Testis (tissue), 3 donors: ENCODE results near the gene TSC22D3. TPM values are rescaled to one million over a fixed set of nuclear protein-coding genes. Genes with fewer than 3 reads are reported as not detected.

Experiments
- DNase-seq: peaks from one replicate; pipeline ENCODE4 v3.0.0-alpha.2; 2019
- H3K27ac ChIP-seq, 2 donors: fragments of 200-600 bp; sonication (generic); one replicate each; pipeline ENCODE4 v1.5.1; 2019
- H3K27me3 ChIP-seq: fragments of 200-600 bp; sonication (generic); one replicate; pipeline ENCODE4 v1.5.1; 2019
- H3K36me3 ChIP-seq: fragments of 200-600 bp; sonication (generic); one replicate; pipeline ENCODE4 v1.5.1; 2017; ENCODE audit warnings: low read depth; ENCODE audit errors: missing control alignments
- H3K4me1 ChIP-seq: fragments of 200-600 bp; sonication (generic); one replicate; pipeline ENCODE4 v1.5.1; 2019
- H3K4me3 ChIP-seq, 2 donors: fragments of 200-600 bp; sonication (generic); one replicate each; pipeline ENCODE4 v1.5.1; 2017 to 2019
- H3K9me3 ChIP-seq: fragments of 200-600 bp; sonication (generic); one replicate; pipeline ENCODE4 v1.5.1; 2017
- CTCF ChIP-seq, 3 experiments: fragments of 450-650 bp in 2 of 3; fragments of 200-600 bp in 1 of 3; sonication (generic) in 1 of 3; IDR thresholded peaks; one replicate each; pipeline ENCODE4 v1.5.1; 2016 to 2019; ENCODE audit warnings: antibody characterized with exemption in 3 of 3, mild to moderate bottlenecking in 2 of 3, moderate library complexity in 1 of 3
- POLR2A ChIP-seq: fragments of 450-650 bp; IDR thresholded peaks from one replicate; pipeline ENCODE4 v1.6.1; 2017; ENCODE audit warnings: antibody characterized with exemption, mild to moderate bottlenecking, moderate library complexity
- WGBS, 2 donors: methylation state at CpG; one replicate each; pipeline ENCODE4 v1.1.5; 2018; 5-methylcytosine and 5-hydroxymethylcytosine counted together
- intact Hi-C: fragments of 100-400 bp; cut with DNase I; formaldehyde crosslinking; loops from one replicate; pipeline ENCODE4 v1.15.1; 2023; ENCODE audit warnings: low total_unique reads
- polyA plus RNA-seq: library from polyadenylated mRNA; stranded (reverse); fragments of 350-450 nt; fragmentation: Illumina TruSeq; extraction: RNeasy Lipid Tissue Mini Kit (QIAGEN cat#74804); gene quantifications from one replicate; pipeline ENCODE4 v1.2.3, GENCODE V29; 2014; ENCODE audit warnings: low read depth, low replicate concordance; ENCODE audit not compliant: insufficient read depth
- total RNA-seq, 2 donors: library from RNA; depleted of rRNA; stranded (reverse); fragments of >200 nt; gene quantifications; one replicate each; pipeline ENCODE4 v1.2.3, GENCODE V29; 2016

TSC22D3 gene
- total and polyA plus RNA-seq, 3 donors from 2014 or later: 65.5 to 123 (median 98.4) TPM

- Histone ChIP-seq H3K4me3 (peak overlapping the region; percentile 53 to 66), H3K36me3 (no peaks in the 10 kb centered on the region), H3K4me1 (peaks cover 4% of the 10 kb centered on the region), H3K9me3 (no peaks in the 10 kb centered on the region), H3K27me3 (no peaks in the 10 kb centered on the region), H3K27ac (peak overlapping the region; percentile 80 to 88)
- 2 to 5% methylated on average over 13 to 28 of the region's 30 CpGs for WGBS, 2 donors
- TF ChIP-seq CTCF (IDR thresholded peaks at IDR 0.05): no peak
- no peak for TF ChIP-seq POLR2A
- intact Hi-C loops: loop anchor here (5.0 to 10.0 kb wide), 3 partner anchors 41 to 98 kb away; partner anchors contain the start of genes NCBP2L and TSC22D3
- DNase-seq: peak; percentile 80
These were observed 98.8 kb downstream of the TSC22D3 start for GRCh38 chrX:107676559-107677378.

GRCh38 chrX:107675823-107676555 lies 99.6 kb downstream of the TSC22D3 start:
- 12 to 23% methylated on average over 7 to 9 of the region's 9 CpGs for WGBS, 2 donors
- no peak for DNase-seq
- peak overlapping the region; percentile 80 to 88 for H3K27ac ChIP-seq
- TF ChIP-seq CTCF (IDR thresholded peaks at IDR 0.05) (no peak), POLR2A (no peak)
- intact Hi-C loops: loop anchor here (5.0 to 10.0 kb wide), 3 partner anchors 41 to 99 kb away; partner anchors contain the start of genes NCBP2L and TSC22D3
- peak overlapping the region; percentile 53 to 66 for H3K4me3 ChIP-seq
- H3K27me3 ChIP-seq: no peaks in the 10 kb centered on the region
- no peaks in the 10 kb centered on the region for H3K36me3 ChIP-seq
- H3K9me3 ChIP-seq: no peaks in the 10 kb centered on the region
- H3K4me1 ChIP-seq: peaks cover 4% of the 10 kb centered on the region

GRCh38 chrX:107675365-107675654 lies 100.3 kb downstream of the TSC22D3 start:
- intact Hi-C loops: loop anchor here (5.0 to 10.0 kb wide), 3 partner anchors 42 to 99 kb away; partner anchors contain the start of genes NCBP2L and TSC22D3
- H3K4me1 ChIP-seq: peaks cover 4% of the 10 kb centered on the region
- WGBS, 2 donors: 80 to 100% methylated on average over 1 of the region's 1 CpG
- TF ChIP-seq CTCF (IDR thresholded peaks at IDR 0.05): no peak
- H3K9me3 ChIP-seq: no peaks in the 10 kb centered on the region
- H3K36me3 ChIP-seq: no peaks in the 10 kb centered on the region
- DNase-seq: no peak
- no peak overlapping the region for H3K4me3 ChIP-seq
- H3K27me3 ChIP-seq: no peaks in the 10 kb centered on the region
- peak overlapping the region; percentile 80 to 88 for H3K27ac ChIP-seq

GRCh38 chrX:107674480-107675364 lies 100.9 kb downstream of the TSC22D3 start:
- Histone ChIP-seq H3K4me3 (no peak overlapping the region), H3K36me3 (no peaks in the 10 kb centered on the region), H3K9me3 (no peaks in the 10 kb centered on the region), H3K27me3 (no peaks in the 10 kb centered on the region), H3K4me1 (peaks cover 4% of the 10 kb centered on the region), H3K27ac (peak overlapping the region; percentile 80 to 88)
- TF ChIP-seq POLR2A (no peak), CTCF (IDR thresholded peaks at IDR 0.05) (no peak)
- intact Hi-C loops: loop anchor here (5.0 to 10.0 kb wide), 3 partner anchors 43 to 100 kb away; partner anchors contain the start of genes NCBP2L and TSC22D3
- DNase-seq: peak; percentile 59
- WGBS, 2 donors: 44 to 58% methylated on average over 8 to 9 of the region's 9 CpGs
